Fibroblast of pulmonary artery (primary cell): Measurements from ENCODE around the gene RCAN2.
"Not testable (repeated sequence)": the region's sequence is repeated elsewhere in the genome, so short reads cannot be mapped to it uniquely, and the experiment has no call there.

ENCODE experiments used
- DNase-seq: peaks from one replicate; pipeline ENCODE4 v3.0.0-alpha.2; 2010; ENCODE audit warnings: low read depth
- H3K4me3 ChIP-seq: replicated peaks from 2 replicates; pipeline ENCODE4 v1.5.1; 2011; ENCODE audit warnings: low read depth, mild to moderate bottlenecking, control low read depth, low read length, moderate library complexity
- CTCF ChIP-seq: IDR thresholded peaks from 2 replicates; pipeline ENCODE4 v1.5.1; 2011; ENCODE audit warnings: mild to moderate bottlenecking, control low read depth, low read length, inconsistent platforms; ENCODE audit errors: missing control alignments

RCAN2 gene

DNA sequence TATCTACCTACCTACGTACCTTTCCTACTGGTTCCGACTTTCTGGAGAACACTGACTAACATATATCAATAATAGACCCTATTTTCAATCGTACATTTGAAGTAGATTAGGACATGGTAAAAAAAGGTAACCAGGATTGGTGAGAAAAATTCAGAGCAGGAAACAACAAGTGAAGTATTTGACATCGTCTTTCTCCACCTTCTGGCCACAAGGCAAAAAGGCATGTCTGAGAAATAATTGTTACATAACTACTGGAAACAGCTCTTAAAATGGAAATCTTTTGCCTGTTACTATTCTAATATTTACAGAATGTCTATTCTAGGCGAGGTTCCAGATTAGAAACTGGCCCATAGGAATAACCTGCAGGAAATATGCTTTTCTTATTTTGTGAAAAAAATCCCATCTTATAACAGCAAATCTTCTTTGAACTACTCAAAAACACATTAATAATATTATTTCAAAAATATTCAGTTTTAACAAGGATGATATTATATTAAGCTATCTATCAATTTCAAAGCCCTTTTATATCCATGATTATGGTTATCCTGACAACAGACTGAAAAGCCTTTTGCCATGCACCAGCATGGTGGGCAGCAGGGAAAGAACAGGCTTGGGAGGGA is 80.8 kb downstream of the RCAN2 start:
- H3K4me3 ChIP-seq = no peak overlapping the region
- peak; percentile 68 for DNase-seq
- peak; percentile 64 for TF ChIP-seq CTCF

- no peak overlapping the region for H3K4me3 ChIP-seq
- TF ChIP-seq CTCF = no peak
- no peak for DNase-seq
Measured at GRCh38 chr6:46407776-46408530, 83.3 kb downstream of the RCAN2 start.

DNA sequence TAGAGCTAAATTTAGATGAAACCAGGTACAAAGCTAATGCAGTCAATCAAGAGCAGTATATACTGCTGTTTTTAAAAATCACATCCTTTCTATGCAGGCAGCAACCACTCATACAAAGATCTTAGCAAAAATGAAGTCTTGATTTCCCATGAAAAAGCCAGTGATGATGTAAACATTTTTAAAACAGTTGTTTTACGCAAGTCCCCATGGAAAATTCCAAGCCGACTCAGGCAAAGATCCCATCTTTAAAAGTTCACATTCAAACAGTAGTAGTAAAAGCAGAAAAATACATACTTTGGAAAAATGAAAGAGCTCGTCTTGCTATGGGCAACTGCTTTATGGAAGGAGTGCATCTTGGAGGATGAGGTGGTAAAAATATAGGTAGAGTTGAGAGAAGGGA is 84.0 kb downstream of the RCAN2 start:
- H3K4me3 ChIP-seq = no peak overlapping the region
- no peak for TF ChIP-seq CTCF
- DNase-seq = no peak

DNA sequence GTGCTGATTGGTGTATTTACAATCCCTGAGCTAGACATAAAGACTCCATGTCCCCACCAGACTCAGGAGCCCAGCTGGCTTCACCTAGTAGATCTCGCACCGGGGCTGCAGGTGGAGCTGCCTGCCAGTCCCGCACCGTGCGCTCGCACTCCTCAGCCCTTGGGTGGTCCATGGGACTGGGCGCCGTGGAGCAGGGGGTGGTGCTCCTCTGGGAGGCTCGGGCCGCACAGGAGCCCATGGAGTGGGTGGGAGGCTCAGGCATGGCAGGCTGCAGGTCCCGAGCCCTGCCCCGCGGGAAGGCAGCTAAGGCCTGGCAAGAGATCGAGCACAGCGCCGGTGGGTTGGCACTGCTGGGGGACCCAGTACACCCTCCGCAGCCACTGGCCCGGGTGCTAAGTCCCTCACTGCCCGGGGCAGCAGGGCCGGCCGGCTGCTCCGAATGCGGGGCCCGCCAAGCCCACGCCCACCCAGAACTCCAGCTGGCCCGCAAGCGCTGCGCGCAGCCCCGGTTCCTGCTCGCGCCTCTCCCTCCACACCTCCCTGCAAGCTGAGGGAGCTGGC is 85.5 kb downstream of the RCAN2 start:
- DNase-seq, H3K4me3 ChIP-seq: not testable (repeated sequence)

DNA sequence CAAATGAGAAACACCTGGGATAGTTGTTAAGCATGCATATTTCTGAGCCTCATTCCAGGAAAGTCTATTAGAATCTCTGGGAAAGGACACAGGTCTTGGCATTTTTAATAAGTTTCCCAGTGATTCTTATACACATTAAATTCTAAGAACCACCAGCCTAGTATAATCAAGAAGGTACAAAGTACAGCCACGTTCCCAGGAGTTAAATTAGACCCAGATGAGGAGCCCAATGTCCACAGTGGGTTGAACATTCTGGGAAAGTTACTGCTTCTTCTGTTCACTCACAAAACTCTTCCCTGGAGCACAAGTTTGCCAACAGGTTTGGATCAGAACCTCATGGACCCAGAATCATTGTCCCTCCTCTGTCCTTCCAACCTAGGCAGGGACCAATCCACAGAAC is 90.4 kb downstream of the RCAN2 start:
- no peak for TF ChIP-seq CTCF
- no peak for DNase-seq

GRCh38 chr6:46395530-46395929 is 95.7 kb downstream of the RCAN2 start:
- TF ChIP-seq CTCF = no peak
- no peak overlapping the region for H3K4me3 ChIP-seq

More for the DNA sequence above, 90.4 kb downstream of the RCAN2 start:
- no peak overlapping the region for H3K4me3 ChIP-seq

DNA sequence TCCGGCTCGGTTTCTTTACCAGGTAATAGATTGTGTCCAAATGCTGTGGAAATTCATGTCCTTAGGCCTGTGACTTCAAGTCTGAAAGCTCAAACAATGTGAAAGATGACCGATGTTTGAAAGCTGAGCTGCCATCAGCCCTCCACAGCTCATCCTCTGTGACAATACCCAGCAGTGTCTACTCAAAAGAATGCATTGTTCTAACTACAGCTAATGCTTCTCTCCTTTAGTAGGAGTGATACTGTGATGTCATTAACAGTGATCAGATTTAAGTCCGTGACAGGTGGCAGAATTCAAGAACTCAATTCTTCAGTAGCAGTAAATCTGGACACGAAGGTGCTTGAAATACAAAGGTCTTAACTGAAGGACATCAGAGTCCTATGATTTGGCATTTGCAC is 97.3 kb downstream of the RCAN2 start:
- DNase-seq = no peak
- no peak overlapping the region for H3K4me3 ChIP-seq
- no peak for TF ChIP-seq CTCF

More at GRCh38 chr6:46395530-46395929, 95.7 kb downstream of the RCAN2 start:
- DNase-seq = no peak
